ENCODE data around the gene CDH23.
A peak's percentile ranks its signal among the peaks of the same experiment; 100 is the strongest.
"Not testable (repeated sequence)": the region's sequence is repeated elsewhere in the genome, so short reads cannot be mapped to it uniquely, and the experiment has no call there.

Gene CDH23

DNA sequence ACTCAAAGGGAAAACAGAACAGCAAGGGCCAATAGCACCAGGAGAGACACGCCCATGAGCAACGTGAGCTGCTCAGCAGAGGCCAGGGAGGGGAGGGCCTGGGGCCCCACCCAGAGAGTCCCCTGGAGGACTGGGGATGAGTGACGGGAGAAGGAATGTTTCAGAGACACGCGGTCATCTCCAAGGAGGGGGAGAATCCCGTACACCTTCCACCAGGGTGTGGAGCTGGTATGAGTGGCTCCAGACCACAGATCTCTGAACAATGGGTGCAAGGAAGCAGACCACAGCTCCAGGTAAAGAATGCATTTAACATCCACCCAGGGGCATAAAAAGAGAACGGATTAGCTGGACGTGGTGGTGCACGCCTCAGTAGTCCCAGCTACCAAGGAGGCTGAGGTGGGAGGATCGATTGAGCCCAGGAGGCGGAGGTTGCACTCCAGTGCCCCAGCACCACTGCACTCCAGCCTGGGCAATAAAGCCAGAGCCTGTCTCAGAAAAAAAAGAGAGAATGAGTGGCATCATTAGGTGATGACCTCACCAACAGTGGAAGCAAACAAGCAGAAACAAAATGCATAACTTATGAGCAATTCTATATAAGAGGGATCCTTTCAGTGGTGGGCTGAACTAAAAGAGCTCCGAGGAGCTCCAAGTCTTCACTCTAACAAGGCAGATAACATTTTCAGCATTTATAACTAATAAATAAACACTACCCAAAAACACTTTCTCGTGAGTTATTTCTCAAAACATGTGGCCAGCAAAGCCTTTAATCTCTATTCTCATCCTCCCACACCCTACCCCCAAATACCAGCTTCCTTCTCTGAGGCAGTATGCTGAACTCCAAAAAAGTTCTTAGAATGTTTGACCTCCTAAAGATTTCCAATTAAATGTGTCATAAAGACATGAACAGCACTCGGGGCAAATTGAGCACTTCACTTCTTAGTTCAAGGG is 441.8 kb downstream of the CDH23 start:
- DNase-seq (ENCODE audit: low spot score): no peak

DNA sequence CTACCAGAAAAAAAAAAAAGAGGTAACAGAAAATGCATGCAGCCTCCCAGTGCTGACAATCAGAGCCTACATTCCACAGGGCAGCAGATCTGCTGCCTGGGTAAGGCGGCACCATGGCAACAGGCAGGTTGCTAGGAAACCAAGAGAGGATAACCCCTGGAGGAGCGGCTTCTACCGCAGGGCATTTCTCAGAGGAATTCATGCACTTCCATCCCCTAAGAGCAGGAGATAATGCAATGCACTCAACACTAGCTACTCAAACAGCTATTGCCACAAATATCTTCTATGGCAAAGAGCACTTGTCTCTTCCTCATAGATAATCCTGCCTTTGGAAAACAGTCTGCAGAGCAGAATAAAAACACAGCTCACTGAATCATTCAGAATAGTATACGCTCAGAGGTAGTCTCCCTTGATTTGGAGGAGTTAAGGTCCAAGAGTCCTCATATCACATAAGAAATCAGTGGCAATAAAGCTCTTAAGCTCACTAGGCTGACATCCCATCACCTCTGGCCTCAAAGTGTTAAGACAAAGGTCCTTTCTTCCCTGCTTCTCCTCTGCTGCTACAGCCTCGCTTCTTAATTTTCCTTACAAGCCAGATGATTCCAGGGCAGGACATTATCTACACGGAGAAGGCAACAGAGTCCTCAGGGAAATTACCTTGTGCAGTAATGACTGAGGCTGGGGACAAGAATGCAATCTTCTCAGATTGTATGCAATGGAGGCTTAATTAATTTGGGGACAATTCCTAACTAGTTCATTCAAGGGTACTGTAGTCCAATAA is 443.6 kb downstream of the CDH23 start:
- DNase-seq (ENCODE audit: low spot score): peak; percentile 90

DNA sequence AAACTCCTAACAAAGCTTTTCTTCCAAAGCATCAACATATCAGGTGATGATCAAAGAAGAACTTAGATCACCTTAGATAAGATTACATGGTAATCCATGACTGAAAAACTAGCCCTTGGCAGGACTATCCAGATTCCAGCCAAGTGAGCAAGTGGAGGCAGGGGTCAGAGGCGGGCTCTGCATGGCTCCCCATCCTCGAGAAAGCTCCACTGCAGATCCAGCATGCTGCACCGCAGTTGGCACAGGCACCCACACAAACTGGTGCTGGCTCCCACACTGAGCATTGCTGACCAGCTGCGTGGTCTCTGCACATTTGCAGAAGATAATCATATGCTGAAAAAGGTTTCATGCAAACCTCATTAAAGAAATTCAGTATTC is 444.2 kb downstream of the CDH23 start:
- peak; percentile 68 for DNase-seq (ENCODE audit: low spot score)

DNA sequence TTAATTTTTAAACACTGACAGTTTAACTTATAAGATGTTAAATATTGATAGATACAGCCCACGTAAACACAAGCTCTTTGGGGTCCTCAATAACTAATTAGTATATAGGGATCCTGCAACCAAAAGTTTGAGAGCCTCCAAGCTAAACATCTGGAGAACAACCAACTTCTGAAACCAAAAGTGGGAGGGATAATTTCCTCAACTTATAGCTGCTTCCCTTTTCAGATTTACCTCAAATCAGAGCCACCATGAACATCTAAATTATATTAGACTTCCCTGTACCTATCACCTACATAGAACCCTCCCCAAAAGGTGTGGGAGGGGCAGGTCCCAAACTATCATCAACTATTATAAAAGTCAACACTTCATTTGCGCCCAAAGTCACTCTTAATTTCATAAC is 445.7 kb downstream of the CDH23 start:
- no peak for DNase-seq (ENCODE audit: low spot score)

DNA sequence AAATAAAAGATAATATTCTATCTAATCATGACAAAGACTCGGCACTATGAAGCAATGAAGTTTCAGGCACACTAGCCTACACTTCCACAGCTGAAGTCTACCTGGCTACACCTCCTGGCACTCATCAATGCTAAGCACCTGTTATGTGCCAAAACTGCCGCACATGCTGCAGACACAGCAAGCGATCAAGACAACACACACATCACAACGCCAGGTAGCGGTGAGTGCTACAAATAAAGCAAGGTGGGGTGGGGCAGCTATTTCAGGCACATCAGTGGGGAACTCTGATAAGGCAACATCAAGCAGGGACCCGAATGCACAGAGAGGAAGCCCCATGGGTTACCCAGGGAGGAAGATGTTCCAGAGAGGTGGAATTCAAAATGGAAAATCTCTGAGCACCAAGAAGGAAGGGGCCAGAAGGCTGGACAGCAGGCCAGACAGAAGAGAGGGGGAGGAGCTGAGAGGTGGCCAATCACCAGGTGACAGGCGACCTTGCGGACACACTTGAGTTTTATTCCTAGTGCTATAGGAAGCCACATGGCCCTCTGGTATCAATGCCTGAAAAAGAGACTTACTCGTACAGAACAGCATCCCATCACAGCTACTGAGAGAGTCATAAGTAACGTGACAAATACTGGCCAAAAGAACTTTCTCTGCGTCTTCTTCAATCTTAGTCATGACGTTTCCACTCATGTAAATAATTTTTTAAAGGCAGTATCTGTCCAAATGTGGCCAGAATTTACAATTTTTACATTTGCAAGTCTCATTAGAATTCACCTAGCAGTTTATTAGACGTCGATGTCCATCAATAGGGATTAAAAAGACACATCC is 446.4 kb downstream of the CDH23 start:
- no peak for DNase-seq (ENCODE audit: low spot score)

DNA sequence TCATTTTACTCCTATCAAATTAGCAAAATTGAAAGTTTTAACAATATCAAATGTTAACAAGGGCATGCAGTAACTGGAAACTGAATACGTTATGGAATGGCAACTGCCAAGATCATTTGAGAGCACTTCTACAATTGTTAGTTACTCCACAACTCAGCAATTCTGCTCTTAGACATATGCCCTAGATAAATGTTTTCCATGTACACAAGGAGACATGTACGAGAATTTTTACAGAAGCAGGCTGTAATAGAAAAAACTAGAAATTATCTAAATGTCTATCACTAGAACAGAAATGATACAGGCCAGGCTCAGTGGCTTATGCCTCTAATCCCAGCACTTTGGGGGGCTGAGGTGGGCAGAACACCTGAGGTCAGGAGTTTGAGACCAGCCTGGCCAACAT is 447.4 kb downstream of the CDH23 start:
- no peak for DNase-seq (ENCODE audit: low spot score)

DNA sequence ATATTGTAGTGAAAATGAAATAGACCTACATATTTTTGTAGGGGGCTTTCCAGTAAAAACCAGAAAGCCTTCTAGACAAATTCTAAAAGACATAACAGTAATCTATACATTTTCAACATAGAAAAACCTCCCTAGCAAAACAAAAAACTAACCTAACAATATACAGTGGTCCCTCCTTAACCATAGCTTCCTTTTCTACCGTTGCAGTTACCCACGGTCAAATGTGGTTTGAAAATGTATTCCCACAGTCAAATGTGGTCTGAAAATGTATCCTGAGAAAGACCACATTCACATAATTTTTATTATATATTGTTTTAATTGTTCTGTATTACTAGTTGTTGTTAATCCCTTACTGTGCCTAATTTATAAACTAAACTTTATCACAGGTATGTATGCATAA is 448.0 kb downstream of the CDH23 start:
- DNase-seq (ENCODE audit: low spot score): no peak

DNA sequence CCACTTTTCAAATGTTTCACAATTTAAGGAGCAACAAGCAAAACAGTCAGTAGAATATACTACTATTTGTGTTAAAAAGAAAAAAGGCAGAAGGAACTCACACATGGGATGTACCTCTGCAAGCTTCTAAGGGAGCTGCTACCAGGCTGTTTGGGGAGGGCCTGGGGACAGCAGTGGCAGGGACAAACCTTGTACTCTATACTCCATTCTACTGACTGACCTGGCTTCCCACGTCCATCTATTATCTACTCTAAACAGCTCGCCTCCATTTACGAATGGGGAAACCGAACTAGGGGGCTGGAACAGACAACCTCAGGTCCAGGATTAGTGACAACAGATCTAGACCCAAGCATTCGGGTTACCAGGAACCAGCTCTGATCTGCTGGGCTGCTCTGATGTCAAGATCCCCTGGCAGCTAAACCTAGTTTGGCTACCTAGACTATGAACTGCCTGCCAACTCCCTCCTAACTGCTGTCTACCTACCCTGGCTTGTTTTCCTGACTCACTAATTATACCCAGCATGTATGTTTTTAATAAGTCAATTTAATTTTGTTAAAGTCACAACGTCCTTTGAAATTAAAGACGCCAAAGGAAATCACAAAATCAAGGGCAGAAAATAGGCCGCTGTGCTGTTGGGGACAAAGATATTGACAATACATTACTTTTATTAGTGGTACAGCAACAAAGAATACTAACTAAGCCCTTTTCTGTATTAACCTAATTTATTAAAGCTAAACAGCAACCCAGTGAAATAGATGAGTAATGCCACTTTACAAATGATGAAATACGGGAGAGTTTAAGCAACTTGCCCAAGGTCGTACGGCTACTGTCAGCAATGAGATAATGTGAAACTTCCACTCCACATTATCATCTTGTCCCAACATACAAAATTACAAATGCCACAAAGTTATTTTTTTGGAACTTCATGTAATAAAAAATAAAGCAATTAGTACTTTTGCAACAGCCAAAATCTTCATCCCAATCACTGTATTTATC is 449.0 kb downstream of the CDH23 start:
- no peak for DNase-seq (ENCODE audit: low spot score)

DNA sequence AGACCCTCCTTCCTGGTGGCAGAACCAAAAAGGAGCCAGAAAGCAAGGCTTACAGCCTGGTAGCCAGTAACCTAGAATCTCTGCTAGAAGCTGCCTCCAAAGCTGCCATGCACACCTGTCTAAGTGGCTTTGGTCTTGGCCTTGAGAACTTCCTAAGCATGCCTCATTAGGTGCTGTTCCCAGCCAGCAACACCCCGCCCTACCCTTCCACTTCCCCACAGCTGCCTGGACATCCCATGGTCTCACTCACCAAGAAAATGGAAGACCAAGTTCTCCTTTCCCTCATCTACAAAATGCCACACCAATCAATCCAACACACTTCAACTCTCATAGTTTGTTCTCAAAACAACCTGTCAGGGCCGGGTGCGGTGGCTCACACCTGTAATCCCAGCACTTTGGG is 450.1 kb downstream of the CDH23 start:
- DNase-seq (ENCODE audit: low spot score): no peak

DNA sequence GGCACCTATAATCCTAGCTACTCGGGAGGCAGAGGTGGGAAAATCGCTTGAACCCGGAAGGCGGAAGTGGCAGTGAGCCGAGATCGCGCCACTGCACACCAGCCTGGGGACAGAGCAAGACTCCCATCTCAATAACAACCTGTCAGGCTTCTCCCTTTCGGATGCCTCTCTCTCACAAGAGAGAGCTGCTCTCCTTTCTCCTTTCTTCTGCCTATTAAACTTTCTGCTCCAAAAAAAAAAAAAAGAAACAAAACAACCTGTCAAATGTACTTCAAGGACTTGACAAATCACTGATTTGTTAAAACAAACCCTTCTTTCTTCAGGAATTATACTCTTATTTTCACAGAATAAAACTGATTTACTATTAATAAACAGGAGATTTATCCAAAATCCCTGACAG is 450.7 kb downstream of the CDH23 start:
- DNase-seq (ENCODE audit: low spot score): no peak

DNA sequence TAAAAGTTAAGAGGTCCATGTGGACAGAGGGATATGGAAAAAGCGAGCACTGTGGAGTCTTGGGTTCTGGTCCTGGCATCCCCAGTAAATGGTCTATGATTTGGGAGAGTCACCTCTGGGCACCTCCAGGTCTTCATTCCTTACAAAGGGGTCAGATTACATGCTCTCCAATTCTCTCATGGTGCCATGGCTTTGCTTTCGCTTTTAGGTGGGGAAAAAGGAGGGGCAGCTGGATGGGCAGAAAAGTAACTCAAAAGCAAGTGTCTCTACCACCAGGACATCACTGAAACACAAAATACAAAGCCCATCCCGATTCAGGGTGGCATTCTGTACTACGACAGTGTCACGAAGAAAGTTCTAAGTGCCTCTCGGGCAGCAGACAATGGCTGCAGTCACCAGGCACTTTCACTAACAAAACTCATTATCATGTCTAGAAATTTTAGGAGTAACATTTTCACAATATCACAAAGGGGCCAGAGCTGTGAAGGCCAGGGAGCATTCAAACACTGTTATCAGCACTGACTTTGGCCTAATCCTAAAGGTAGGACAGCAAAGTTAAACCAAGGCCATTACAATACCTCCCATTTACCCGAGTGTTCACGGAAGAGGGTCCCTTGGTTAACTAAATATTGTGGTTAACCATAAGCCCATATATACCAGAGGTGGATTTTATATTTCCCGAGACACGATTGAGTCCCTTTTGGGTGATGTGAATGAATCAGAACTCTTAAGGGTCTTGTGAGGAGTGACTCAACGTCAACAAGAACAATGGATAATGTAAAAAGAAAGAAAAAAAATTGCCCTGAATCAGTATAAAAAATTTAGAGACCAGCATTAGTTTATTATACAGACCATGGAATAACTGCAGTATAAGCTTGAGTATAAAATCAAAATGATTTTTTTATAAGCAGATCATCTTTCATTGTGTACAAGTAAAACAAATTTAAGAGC is 451.9 kb downstream of the CDH23 start:
- no peak for DNase-seq (ENCODE audit: low spot score)

DNA sequence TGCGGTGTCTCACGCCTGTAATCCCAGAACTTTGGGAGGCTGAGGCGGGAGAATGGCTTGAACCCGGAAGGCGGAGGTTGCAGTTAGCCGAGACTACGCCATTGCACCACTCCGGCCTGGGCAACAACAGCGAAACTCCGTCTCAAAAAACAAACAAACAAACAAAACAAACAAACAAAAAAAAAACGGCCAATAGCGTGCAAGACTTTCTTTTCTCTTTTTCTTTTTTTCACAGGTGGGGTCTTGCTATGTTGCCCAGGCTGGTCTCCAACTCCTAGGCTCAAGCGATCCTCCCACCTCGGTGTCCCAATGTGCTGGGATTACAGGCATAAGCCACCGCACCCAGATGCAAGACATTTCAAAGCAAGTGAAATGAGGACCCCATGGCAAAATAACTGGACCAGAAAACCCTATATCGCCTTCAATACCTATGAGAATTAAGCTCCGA is 452.8 kb downstream of the CDH23 start:
- no peak for DNase-seq (ENCODE audit: low spot score)

DNA sequence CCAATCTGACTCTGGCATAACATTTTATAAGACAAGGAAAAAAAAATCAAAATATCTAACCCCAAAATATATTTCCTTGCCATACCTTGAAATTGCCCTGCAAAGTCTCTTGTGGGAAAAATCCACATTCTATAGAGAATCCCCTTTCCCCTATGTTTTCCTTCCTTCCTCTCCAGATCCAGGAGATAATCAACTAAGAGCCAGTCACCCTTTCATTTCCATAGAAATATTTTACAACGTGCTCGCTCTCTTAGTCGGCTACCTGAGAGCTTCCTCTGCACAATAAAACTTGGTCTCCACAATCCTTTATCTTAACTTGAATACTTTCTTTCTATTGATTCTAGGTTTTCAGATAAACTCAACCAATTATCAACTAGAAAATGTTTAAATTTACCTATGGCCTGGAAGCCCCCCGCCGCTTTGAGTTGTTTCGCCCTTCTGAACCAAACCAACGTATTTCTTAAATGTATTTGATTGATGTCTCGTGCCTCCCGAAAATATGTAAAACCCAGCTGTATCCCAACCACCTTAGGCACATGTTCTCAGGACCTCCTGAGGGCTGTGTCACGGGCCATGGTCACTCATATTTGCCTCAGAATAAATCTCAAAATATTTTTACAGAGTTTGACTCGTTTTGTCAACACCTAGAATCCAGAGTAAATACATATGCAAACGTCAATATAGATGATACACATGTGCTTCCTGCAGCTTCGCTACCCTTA is 453.5 kb downstream of the CDH23 start:
- no peak for DNase-seq (ENCODE audit: low spot score)

DNA sequence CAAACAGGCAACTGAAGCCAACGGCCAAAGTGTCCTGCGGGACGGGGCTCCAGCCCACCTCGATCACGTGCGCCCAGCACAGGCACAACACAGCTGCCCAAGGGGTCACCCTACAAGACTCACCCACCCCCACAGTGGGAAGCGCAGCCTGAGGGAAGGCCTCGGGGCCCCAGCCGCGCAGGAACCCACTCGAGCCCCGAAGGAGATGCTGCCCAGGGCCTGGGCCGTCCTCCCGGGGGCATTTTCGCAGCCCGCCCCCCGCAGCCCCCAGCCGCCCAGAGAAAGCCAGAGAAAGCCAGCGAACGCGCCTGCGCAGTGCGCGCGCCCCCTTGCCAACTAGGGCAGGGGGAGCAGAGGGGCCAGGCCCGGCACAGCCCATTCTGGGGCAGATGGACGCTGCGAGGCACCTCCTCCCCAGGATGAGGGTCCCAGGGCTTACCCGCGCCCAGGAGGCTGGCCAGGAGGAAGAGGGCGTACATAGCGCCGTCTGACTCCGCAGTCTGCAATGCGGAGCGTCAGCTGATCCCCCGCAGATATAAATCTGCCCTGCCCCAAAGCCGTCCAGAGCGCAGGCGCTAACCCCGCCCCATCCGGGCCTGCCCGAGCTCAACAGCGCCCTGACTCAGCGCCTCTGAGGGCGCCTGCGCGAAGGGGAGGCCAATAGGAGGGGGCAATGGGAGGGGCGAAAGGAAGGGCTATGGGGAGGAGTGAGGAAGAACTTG is 454.2 kb downstream of the CDH23 start, which contains the start of gene PSAP:
Gene PSAP (minus strand): TSS at position 509 of the 722 bp plus-strand sequence. CDS start 30 bp downstream, at position 479.
- peak; percentile 98 for DNase-seq (ENCODE audit: low spot score)

DNA sequence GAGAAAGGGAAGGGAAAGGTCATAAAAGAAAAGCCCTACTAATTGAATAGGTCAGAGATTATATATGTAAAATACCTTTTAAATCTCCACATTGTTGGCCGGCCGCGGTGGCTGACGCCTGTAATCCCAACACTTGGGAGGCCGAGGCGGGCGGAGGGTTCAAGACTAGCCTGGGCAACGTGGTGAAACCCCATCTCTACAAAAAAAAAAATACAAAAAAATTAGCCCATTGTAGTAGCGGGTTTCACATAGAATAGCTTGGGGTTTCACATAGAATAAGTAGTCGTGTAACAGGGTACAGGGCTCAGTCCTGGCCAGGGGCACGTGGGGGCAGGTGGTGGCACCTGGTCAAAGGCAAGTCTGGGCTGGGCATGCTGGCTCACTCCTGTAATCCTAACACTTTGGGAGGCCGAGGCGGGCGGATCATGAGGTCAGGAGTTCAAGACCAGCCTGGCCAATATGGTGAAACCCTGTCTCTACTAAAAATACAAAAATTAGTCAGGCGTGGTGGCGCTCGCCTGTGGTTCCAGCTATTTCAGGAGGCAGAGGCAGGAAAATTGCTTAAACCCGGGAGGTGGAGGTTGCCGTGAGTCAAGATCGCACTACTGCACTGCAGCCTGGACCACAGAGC is 454.9 kb downstream of the CDH23 start:
- DNase-seq (ENCODE audit: low spot score): not testable (repeated sequence)

DNA sequence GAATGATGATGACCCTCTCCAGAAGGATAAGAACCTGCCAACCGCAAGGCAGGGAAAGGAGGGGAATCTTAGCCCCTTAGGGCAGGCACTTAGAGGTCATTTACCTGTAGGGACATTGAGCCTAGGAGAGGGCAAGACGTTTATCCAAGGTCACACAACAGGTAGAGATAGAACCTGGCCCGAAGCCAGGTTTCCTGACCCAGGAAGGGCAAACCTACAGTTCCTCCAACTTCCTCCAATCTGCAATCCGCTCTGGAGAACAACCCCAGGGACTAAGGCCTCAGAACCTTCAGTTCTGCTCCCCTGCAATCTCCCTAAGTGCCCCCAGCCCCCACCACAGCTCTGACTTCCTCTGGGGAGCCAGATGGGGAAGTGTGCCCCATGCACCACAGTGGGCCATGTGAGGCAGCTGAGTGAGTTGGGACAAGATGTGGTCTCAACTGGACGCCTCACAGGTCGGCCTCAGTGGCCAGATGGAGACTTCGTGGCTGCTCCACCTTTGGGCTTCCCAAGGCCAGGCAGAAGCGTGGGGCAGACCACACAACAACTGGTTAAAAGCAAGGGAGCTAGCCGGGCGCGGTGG is 455.7 kb downstream of the CDH23 start:
- DNase-seq (ENCODE audit: low spot score): peak; percentile 61

DNA sequence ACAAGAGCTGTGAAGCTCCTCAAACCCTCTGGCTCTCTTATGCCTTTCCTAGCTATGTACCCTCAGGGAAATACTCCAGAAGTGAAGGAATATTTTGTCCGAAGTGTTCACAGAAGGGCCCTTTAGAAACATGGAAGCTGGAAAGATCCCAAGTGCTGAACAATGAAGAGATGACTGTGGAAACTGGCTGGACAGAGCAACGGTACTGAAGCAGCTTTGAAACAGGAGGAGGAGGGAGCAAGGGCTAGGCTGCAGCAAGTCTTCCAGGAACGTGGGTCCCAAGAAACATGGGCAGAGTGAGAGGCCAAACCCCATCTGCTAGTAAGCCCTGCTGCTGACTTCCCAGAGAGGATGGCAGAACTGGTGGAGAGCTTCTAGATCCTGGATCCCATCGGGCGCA is 457.3 kb downstream of the CDH23 start:
- DNase-seq (ENCODE audit: low spot score): peak; percentile 81

Data from globus pallidus (tissue), 1 donor.